HEK293 (cell line): ENCODE measurements around the gene GABRB2.

Experiments
- CTCF ChIA-PET: fragments of 350-600 bp; formaldehyde crosslinking; extraction: SDS; loops from one replicate; lab custom pipeline; 2021; ENCODE audit warnings: antibody characterized with exemption; lab: Yijun Ruan, JAX
- POLR2A ChIA-PET: fragments of 300-600 bp; formaldehyde crosslinking; extraction: SDS; loops from one replicate; lab custom pipeline; 2020; ENCODE audit warnings: antibody characterized with exemption, inconsistent platforms; lab: Yijun Ruan, JAX
- H3K27ac ChIP-seq: fragments of 200-500 bp; sonication (Bioruptor generic); 2 replicates; pipeline ENCODE4 v1.5.1; 2014; ENCODE audit warnings: low read depth, low read length, control low read depth, inconsistent platforms; ENCODE audit errors: extremely low read depth
- H3K36me3 ChIP-seq, 2 experiments: fragments of 200-500 bp in 1 of 2; sonication (Bioruptor generic) in 1 of 2; 1 replicate in 1 of 2; 2 replicates in 1 of 2; pipeline ENCODE4 v1.5.1; 2014 to 2017; ENCODE audit warnings: inconsistent platforms in 2 of 2, low read length in 2 of 2; ENCODE audit not compliant: control insufficient read depth in 2 of 2, insufficient read depth in 1 of 2
- H3K4me1 ChIP-seq: fragments of 200-500 bp; sonication (Bioruptor generic); 2 replicates; pipeline ENCODE4 v1.5.1; 2014; ENCODE audit warnings: mild to moderate bottlenecking, low read length, inconsistent platforms; ENCODE audit not compliant: control insufficient read depth, insufficient read depth
- H3K4me3 ChIP-seq: 2 replicates; pipeline ENCODE4 v1.5.1; 2011; ENCODE audit warnings: low read depth, mild to moderate bottlenecking, control low read depth, low read length, moderate library complexity
- H3K9me3 ChIP-seq: fragments of 200-500 bp; sonication (Bioruptor generic); 2 replicates; pipeline ENCODE4 v1.5.1; 2014; ENCODE audit warnings: low read depth, low read length, inconsistent platforms; ENCODE audit not compliant: control insufficient read depth, insufficient read depth
- GLIS2 ChIP-seq: fragments of 450-650 bp; formaldehyde crosslinking; IDR thresholded peaks from 2 replicates; pipeline ENCODE4 v1.5.1; 2016; ENCODE audit warnings: missing biosample characterization, missing genetic modification characterization
- RBAK ChIP-seq: fragments of 450-650 bp; formaldehyde crosslinking; IDR thresholded peaks from 2 replicates; pipeline ENCODE4 v1.5.1; 2016; ENCODE audit warnings: missing biosample characterization, missing genetic modification characterization
- ZIC2 ChIP-seq: fragments of 450-650 bp; formaldehyde crosslinking; IDR thresholded peaks from 2 replicates; pipeline ENCODE4 v1.5.1; 2016; ENCODE audit warnings: missing biosample characterization, missing genetic modification characterization
- ZNF114 ChIP-seq: fragments of 450-650 bp; formaldehyde crosslinking; IDR thresholded peaks from 2 replicates; pipeline ENCODE4 v1.5.0; 2017; ENCODE audit warnings: missing biosample characterization, missing genetic modification characterization
- ZNF132 ChIP-seq: fragments of 450-650 bp; formaldehyde crosslinking; IDR thresholded peaks from 2 replicates; pipeline ENCODE4 v1.5.1; 2017; ENCODE audit warnings: missing biosample characterization, missing genetic modification characterization, borderline replicate concordance
- ZNF140 ChIP-seq: fragments of 450-650 bp; formaldehyde crosslinking; IDR thresholded peaks from 2 replicates; pipeline ENCODE4 v1.5.1; 2016; ENCODE audit warnings: missing biosample characterization, missing genetic modification characterization
- ZNF266 ChIP-seq: fragments of 450-650 bp; formaldehyde crosslinking; IDR thresholded peaks from 2 replicates; pipeline ENCODE4 v1.5.1; 2016; ENCODE audit warnings: missing biosample characterization, missing genetic modification characterization, low read depth
- ZNF292 ChIP-seq: fragments of 450-650 bp; formaldehyde crosslinking; IDR thresholded peaks from 2 replicates; pipeline ENCODE4 v1.5.1; 2016; ENCODE audit warnings: low read depth, missing biosample characterization, missing genetic modification characterization, borderline replicate concordance
- ZNF341 ChIP-seq: fragments of 450-650 bp; formaldehyde crosslinking; IDR thresholded peaks from 2 replicates; pipeline ENCODE4; 2016; ENCODE audit warnings: low read depth, missing biosample characterization, missing genetic modification characterization
- ZNF354C ChIP-seq: fragments of 450-650 bp; formaldehyde crosslinking; IDR thresholded peaks from 2 replicates; pipeline ENCODE4 v1.5.1; 2016; ENCODE audit warnings: missing biosample characterization, missing genetic modification characterization, low read depth, borderline replicate concordance
- ZNF433 ChIP-seq: fragments of 450-650 bp; formaldehyde crosslinking; IDR thresholded peaks from 2 replicates; pipeline ENCODE4 v1.5.1; 2016; ENCODE audit warnings: missing biosample characterization, missing genetic modification characterization, low read depth
- ZNF473 ChIP-seq: fragments of 450-650 bp; formaldehyde crosslinking; IDR thresholded peaks from 2 replicates; pipeline ENCODE4 v1.5.1; 2017; ENCODE audit warnings: missing biosample characterization, missing genetic modification characterization
- ZNF501 ChIP-seq: fragments of 450-650 bp; formaldehyde crosslinking; IDR thresholded peaks from 2 replicates; pipeline ENCODE4 v1.5.1; 2016; ENCODE audit warnings: missing biosample characterization, missing genetic modification characterization
- ZNF514 ChIP-seq: fragments of 450-650 bp; formaldehyde crosslinking; IDR thresholded peaks from 2 replicates; pipeline ENCODE4 v1.5.1; 2016; ENCODE audit warnings: missing biosample characterization, missing genetic modification characterization
- ZNF530 ChIP-seq: fragments of 450-650 bp; formaldehyde crosslinking; IDR thresholded peaks from 2 replicates; pipeline ENCODE4 v1.5.1; 2016; ENCODE audit warnings: low read depth, missing biosample characterization, missing genetic modification characterization
- ZNF544 ChIP-seq: fragments of 450-650 bp; formaldehyde crosslinking; IDR thresholded peaks from 2 replicates; pipeline ENCODE4 v1.5.0; 2017; ENCODE audit warnings: missing biosample characterization, missing genetic modification characterization
- ZNF600 ChIP-seq: fragments of 450-650 bp; formaldehyde crosslinking; IDR thresholded peaks from 2 replicates; pipeline ENCODE4 v1.5.1; 2016; ENCODE audit warnings: missing biosample characterization, missing genetic modification characterization
- ZNF626 ChIP-seq: fragments of 450-650 bp; sonication (Bioruptor Pico); formaldehyde crosslinking; IDR thresholded peaks from 2 replicates; pipeline ENCODE4 v1.5.1; 2018; ENCODE audit warnings: missing biosample characterization, missing genetic modification characterization, inconsistent platforms
- ZNF76 ChIP-seq: fragments of 450-650 bp; formaldehyde crosslinking; IDR thresholded peaks from 2 replicates; pipeline ENCODE4; 2016; ENCODE audit warnings: low read depth, missing biosample characterization, missing genetic modification characterization, borderline replicate concordance
- ZNF776 ChIP-seq: fragments of 450-650 bp; formaldehyde crosslinking; IDR thresholded peaks from 2 replicates; pipeline ENCODE4 v1.5.0; 2017; ENCODE audit warnings: missing biosample characterization, missing genetic modification characterization, borderline replicate concordance
- ZSCAN16 ChIP-seq: fragments of 450-650 bp; formaldehyde crosslinking; IDR thresholded peaks from 2 replicates; pipeline ENCODE4 v1.5.1; 2016; ENCODE audit warnings: missing biosample characterization, missing genetic modification characterization
- TF ChIP-seq, protein P1 (sequence below): fragments of 450-650 bp; formaldehyde crosslinking; IDR thresholded peaks from 2 replicates; pipeline ENCODE4 v1.5.1; 2017; ENCODE audit warnings: missing biosample characterization, missing genetic modification characterization
- TF ChIP-seq, protein P2 (sequence below): fragments of 450-650 bp; formaldehyde crosslinking; IDR thresholded peaks from 2 replicates; pipeline ENCODE4 v1.5.1; 2016; ENCODE audit warnings: missing biosample characterization, missing genetic modification characterization
- TF ChIP-seq, protein P3 (sequence below): fragments of 450-650 bp; formaldehyde crosslinking; IDR thresholded peaks from 2 replicates; pipeline ENCODE4 v1.5.1; 2016; ENCODE audit warnings: missing biosample characterization, missing genetic modification characterization

GABRB2 gene

DNA sequence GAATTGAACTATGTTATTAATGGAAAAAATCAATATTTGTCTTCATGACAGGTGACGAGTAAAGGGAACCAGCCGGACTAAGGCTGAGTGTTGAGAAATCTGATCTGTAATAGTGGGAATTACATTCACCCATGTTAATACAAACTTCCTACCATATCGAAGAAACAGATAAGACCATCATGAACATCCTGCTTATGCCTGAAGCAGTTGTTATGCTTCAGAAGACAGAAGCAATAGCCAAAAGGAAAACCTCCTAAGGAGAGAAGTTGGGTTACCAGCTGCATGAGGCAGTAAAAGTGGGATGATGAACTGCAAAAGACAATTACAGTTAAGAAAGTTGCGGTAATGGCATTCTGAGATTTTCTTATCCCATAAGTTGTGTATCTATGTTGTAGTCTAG, 281.5 kb downstream of the GABRB2 start (continued):
- TF ChIP-seq, protein P1, sequence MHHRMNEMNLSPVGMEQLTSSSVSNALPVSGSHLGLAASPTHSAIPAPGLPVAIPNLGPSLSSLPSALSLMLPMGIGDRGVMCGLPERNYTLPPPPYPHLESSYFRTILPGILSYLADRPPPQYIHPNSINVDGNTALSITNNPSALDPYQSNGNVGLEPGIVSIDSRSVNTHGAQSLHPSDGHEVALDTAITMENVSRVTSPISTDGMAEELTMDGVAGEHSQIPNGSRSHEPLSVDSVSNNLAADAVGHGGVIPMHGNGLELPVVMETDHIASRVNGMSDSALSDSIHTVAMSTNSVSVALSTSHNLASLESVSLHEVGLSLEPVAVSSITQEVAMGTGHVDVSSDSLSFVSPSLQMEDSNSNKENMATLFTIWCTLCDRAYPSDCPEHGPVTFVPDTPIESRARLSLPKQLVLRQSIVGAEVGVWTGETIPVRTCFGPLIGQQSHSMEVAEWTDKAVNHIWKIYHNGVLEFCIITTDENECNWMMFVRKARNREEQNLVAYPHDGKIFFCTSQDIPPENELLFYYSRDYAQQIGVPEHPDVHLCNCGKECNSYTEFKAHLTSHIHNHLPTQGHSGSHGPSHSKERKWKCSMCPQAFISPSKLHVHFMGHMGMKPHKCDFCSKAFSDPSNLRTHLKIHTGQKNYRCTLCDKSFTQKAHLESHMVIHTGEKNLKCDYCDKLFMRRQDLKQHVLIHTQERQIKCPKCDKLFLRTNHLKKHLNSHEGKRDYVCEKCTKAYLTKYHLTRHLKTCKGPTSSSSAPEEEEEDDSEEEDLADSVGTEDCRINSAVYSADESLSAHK (tag by site-specific recombination): no peak
- no peak for TF ChIP-seq ZNF140 (tag by site-specific recombination)
- TF ChIP-seq ZNF341 (tag by site-specific recombination): no peak

DNA sequence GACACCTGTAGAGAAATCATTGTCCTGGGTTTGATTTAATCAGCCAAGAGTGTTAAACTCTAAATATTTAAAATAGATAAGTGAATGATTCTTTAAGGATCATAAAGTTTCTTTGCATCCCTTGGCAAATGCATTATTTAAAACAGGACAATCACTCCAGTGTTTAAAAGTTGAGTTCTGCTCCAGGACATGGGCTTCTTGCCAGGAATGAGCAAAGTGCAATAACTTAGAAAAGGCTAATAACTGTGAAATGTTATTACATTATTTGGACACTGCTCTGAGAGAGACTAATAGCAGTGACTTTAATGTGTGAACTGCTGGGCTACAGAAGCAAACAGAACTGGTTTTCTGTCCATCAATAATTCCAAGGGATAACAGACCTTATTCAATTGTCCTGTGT, 283.3 kb downstream of the GABRB2 start:
- H3K4me3 ChIP-seq: no peak overlapping the region
- CTCF ChIA-PET: no interaction called here
- no peaks in the 10 kb centered on the region for H3K9me3 ChIP-seq
- POLR2A ChIA-PET: no interaction called here
- H3K36me3 ChIP-seq: no peaks in the 10 kb centered on the region
- TF ChIP-seq ZNF114 (tag by site-specific recombination) (no peak), ZNF776 (tag by site-specific recombination) (no peak), ZNF76 (tag by site-specific recombination) (no peak), ZNF292 (tag by site-specific recombination) (no peak), ZNF501 (no peak), ZNF600 (no peak), ZIC2 (tag by site-specific recombination) (no peak), ZNF473 (tag by site-specific recombination) (no peak), ZNF266 (tag by site-specific recombination) (no peak), ZNF433 (tag by site-specific recombination) (no peak), ZNF626 (no peak), ZNF544 (tag by site-specific recombination) (no peak)
- TF ChIP-seq, protein P2, sequence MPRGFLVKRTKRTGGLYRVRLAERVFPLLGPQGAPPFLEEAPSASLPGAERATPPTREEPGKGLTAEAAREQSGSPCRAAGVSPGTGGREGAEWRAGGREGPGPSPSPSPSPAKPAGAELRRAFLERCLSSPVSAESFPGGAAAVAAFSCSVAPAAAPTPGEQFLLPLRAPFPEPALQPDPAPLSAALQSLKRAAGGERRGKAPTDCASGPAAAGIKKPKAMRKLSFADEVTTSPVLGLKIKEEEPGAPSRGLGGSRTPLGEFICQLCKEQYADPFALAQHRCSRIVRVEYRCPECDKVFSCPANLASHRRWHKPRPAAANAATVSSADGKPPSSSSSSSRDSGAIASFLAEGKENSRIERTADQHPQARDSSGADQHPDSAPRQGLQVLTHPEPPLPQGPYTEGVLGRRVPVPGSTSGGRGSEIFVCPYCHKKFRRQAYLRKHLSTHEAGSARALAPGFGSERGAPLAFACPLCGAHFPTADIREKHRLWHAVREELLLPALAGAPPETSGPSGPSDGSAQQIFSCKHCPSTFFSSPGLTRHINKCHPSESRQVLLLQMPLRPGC (tag by site-specific recombination): no peak
- TF ChIP-seq, protein P3, sequence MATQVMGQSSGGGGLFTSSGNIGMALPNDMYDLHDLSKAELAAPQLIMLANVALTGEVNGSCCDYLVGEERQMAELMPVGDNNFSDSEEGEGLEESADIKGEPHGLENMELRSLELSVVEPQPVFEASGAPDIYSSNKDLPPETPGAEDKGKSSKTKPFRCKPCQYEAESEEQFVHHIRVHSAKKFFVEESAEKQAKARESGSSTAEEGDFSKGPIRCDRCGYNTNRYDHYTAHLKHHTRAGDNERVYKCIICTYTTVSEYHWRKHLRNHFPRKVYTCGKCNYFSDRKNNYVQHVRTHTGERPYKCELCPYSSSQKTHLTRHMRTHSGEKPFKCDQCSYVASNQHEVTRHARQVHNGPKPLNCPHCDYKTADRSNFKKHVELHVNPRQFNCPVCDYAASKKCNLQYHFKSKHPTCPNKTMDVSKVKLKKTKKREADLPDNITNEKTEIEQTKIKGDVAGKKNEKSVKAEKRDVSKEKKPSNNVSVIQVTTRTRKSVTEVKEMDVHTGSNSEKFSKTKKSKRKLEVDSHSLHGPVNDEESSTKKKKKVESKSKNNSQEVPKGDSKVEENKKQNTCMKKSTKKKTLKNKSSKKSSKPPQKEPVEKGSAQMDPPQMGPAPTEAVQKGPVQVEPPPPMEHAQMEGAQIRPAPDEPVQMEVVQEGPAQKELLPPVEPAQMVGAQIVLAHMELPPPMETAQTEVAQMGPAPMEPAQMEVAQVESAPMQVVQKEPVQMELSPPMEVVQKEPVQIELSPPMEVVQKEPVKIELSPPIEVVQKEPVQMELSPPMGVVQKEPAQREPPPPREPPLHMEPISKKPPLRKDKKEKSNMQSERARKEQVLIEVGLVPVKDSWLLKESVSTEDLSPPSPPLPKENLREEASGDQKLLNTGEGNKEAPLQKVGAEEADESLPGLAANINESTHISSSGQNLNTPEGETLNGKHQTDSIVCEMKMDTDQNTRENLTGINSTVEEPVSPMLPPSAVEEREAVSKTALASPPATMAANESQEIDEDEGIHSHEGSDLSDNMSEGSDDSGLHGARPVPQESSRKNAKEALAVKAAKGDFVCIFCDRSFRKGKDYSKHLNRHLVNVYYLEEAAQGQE: no peak
- H3K4me1 ChIP-seq: no peaks in the 10 kb centered on the region
- no peak overlapping the region for H3K27ac ChIP-seq

DNA sequence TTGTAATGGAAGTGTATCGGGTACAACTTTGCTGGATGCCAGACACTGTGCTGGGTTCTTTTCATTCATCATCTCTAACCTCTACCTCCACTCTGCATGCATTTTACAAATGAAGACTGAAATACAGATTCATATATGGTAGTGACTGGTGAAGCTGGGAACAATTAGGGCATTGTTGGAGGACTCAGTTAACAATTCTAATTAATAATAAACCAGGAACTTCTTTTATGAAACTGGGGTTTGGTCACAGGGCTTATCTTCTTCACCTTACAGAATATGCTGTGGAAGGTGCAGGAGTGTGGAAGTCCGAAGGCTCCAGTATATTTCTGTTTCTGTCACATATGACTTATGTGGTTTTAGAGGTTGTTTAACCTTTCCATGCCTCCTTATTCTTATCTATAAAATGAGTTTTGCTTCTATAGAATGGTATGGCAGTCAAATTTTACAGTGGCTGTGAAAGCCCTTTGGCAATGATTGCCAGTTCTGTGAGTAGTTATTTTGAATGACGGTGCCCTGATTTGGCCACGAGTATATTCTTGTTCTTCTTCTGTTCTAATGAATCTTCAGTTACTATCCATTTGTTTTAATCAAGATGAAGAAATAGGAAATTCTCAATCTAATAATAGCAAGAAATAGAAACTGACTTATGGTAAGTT, 284.7 kb downstream of the GABRB2 start:
- no peak overlapping the region for H3K27ac ChIP-seq
- no peak overlapping the region for H3K4me3 ChIP-seq
- no peaks in the 10 kb centered on the region for H3K36me3 ChIP-seq
- H3K4me1 ChIP-seq: no peaks in the 10 kb centered on the region
- POLR2A ChIA-PET: no interaction called here
- CTCF ChIA-PET: no interaction called here
- H3K9me3 ChIP-seq: no peaks in the 10 kb centered on the region
- no peak for TF ChIP-seq ZNF514 (tag by site-specific recombination)
- TF ChIP-seq GLIS2 (tag by site-specific recombination): no peak
- TF ChIP-seq ZNF530 (tag by site-specific recombination): no peak
- no peak for TF ChIP-seq RBAK (tag by site-specific recombination)
- TF ChIP-seq ZNF354C (tag by site-specific recombination): no peak
- TF ChIP-seq ZSCAN16 (tag by site-specific recombination): no peak
- TF ChIP-seq, protein P3: no peak
- no peak for TF ChIP-seq ZNF132 (tag by site-specific recombination)
